Activated CD8-positive, alpha-beta T cell treated with anti-CD3 and anti-CD28 coated beads for 36 hours (primary cell): ENCODE measurements around the gene PDPR. TPM values are rescaled to one million over a fixed set of nuclear protein-coding genes. Genes with fewer than 3 reads are reported as not detected.
"Not testable (repeated sequence)": the region's sequence is repeated elsewhere in the genome, so short reads cannot be mapped to it uniquely, and the experiment has no call there.

ENCODE experiments used
- ATAC-seq: fragments of 200-7000 bp; cut with Tn5 transposase; one replicate; pipeline ENCODE4 v1.10.0; 2021; ENCODE audit warnings: mild to moderate bottlenecking, moderate library complexity
- CTCF ChIA-PET: fragments of 350-600 bp; sonication (Branson Sonifier 250); formaldehyde crosslinking; loops from one replicate; lab custom pipeline; 2021; ENCODE audit warnings: antibody characterized with exemption; lab: Charles Lee
- POLR2A ChIA-PET: fragments of 350-600 bp; sonication (Branson Sonifier 250); formaldehyde crosslinking; loops from one replicate; lab custom pipeline; 2021; ENCODE audit warnings: antibody characterized with exemption; lab: Charles Lee
- DNase-seq: peaks from one replicate; pipeline ENCODE4 v3.0.0-alpha.2; 2020
- H3K27ac Mint-ChIP-seq: one replicate; pipeline ENCODE4 v1.8.0; 2021; ENCODE audit warnings: mild to moderate bottlenecking, mixed read lengths
- H3K27me3 Mint-ChIP-seq: one replicate; pipeline ENCODE4 v1.8.0; 2021; ENCODE audit warnings: mixed read lengths
- H3K36me3 Mint-ChIP-seq: one replicate; pipeline ENCODE4 v1.8.0; 2021; ENCODE audit warnings: low read depth, mixed read lengths
- H3K4me1 Mint-ChIP-seq: one replicate; pipeline ENCODE4 v1.8.0; 2021; ENCODE audit warnings: low read depth, mixed read lengths
- H3K4me3 Mint-ChIP-seq: one replicate; pipeline ENCODE4 v1.8.0; 2021; ENCODE audit warnings: mild to moderate bottlenecking, moderate library complexity, mixed read lengths
- H3K9me3 Mint-ChIP-seq: one replicate; pipeline ENCODE4 v1.8.0; 2021; ENCODE audit warnings: mixed read lengths
- CTCF ChIP-seq: fragments of 200-600 bp; IDR thresholded peaks from one replicate; pipeline ENCODE4 v1.8.0; 2022; ENCODE audit warnings: antibody characterized with exemption, mild to moderate bottlenecking
- intact Hi-C: fragments of 100-400 bp; cut with micrococcal nuclease; formaldehyde crosslinking; loops from one replicate; pipeline ENCODE4 v1.10.0; 2022
- total RNA-seq, 2 experiments: library from RNA; stranded (reverse); gene quantifications; one replicate each; pipeline ENCODE4 v1.2.3, GENCODE V29; 2021

Gene PDPR
- total RNA-seq, 2 experiments from 2014 or later: 19.5 to 19.7 TPM

GRCh38 chr16:70151941-70152509 lies 37.9 kb downstream of the PDPR start:
- ChIA-PET CTCF (interaction anchor here (0.9 to 2.0 kb wide), 3 partner anchors 13 to 222 kb away, joined by 3 to 5 read pairs (median 4); no protein-coding TSS in a partner anchor), POLR2A (interaction anchor here (0.6 to 0.9 kb wide), 2 partner anchors 9 to 484 kb away, joined by 3 read pairs; no protein-coding TSS in a partner anchor)
- no peaks in the 10 kb centered on the region for H3K9me3 Mint-ChIP-seq
- no peaks in the 10 kb centered on the region for H3K4me1 Mint-ChIP-seq
- no peak overlapping the region for H3K27ac Mint-ChIP-seq
- H3K27me3 Mint-ChIP-seq: no peaks in the 10 kb centered on the region
- TF ChIP-seq CTCF: no peak
- H3K4me3 Mint-ChIP-seq: no peak overlapping the region
- peaks cover 40% of the 10 kb centered on the region for H3K36me3 Mint-ChIP-seq
- intact Hi-C loops: no loop called here
- ATAC-seq (no peak), DNase-seq (no peak)

GRCh38 chr16:70152578-70153302 lies 38.6 kb downstream of the PDPR start:
- no peaks in the 10 kb centered on the region for H3K4me1 Mint-ChIP-seq
- intact Hi-C loops: no loop called here
- H3K36me3 Mint-ChIP-seq: peaks cover 45% of the 10 kb centered on the region
- no peak for TF ChIP-seq CTCF
- DNase-seq: no peak
- no peak overlapping the region for H3K4me3 Mint-ChIP-seq
- H3K27ac Mint-ChIP-seq: no peak overlapping the region
- POLR2A ChIA-PET: interaction anchor here (0.9 kb wide), 1 partner anchor 9 kb away, joined by 3 read pairs; no protein-coding TSS in a partner anchor
- CTCF ChIA-PET: interaction anchor here (1.0 to 2.0 kb wide), 3 partner anchors 12 to 223 kb away, joined by 4 to 5 read pairs (median 4); no protein-coding TSS in a partner anchor
- ATAC-seq: no peak
- no peaks in the 10 kb centered on the region for H3K9me3 Mint-ChIP-seq
- H3K27me3 Mint-ChIP-seq: no peaks in the 10 kb centered on the region

GRCh38 chr16:70154736-70155135 lies 40.6 kb downstream of the PDPR start:
- intact Hi-C loops, H3K27ac Mint-ChIP-seq, H3K9me3 Mint-ChIP-seq, H3K4me3 Mint-ChIP-seq, DNase-seq, ATAC-seq, H3K4me1 Mint-ChIP-seq, H3K27me3 Mint-ChIP-seq, POLR2A ChIA-PET: not testable (repeated sequence)
- CTCF ChIA-PET: interaction anchor here (1.7 kb wide), 1 partner anchor 10 kb away, joined by 5 read pairs; no protein-coding TSS in a partner anchor
- peaks cover 40% of the 10 kb centered on the region for H3K36me3 Mint-ChIP-seq

GRCh38 chr16:70156207-70156978 lies 42.3 kb downstream of the PDPR start:
- Mint-ChIP-seq H3K9me3 (no peaks in the 10 kb centered on the region), H3K27me3 (no peaks in the 10 kb centered on the region), H3K4me3 (no peak overlapping the region), H3K36me3 (peaks cover 37% of the 10 kb centered on the region), H3K4me1 (no peaks in the 10 kb centered on the region), H3K27ac (no peak overlapping the region)
- POLR2A ChIA-PET: no interaction called here
- no peak for TF ChIP-seq CTCF
- DNase-seq (no peak), ATAC-seq (no peak)
- CTCF ChIA-PET: interaction anchor here (1.5 kb wide), 1 partner anchor 8 kb away, joined by 5 read pairs; no protein-coding TSS in a partner anchor
- intact Hi-C loops: no loop called here

GRCh38 chr16:70157105-70157476 lies 43.0 kb downstream of the PDPR start:
- Mint-ChIP-seq H3K27ac (no peak overlapping the region), H3K4me3 (no peak overlapping the region), H3K27me3 (no peaks in the 10 kb centered on the region), H3K9me3 (no peaks in the 10 kb centered on the region), H3K4me1 (no peaks in the 10 kb centered on the region), H3K36me3 (peaks cover 33% of the 10 kb centered on the region)
- no peak for ATAC-seq
- TF ChIP-seq CTCF: no peak
- ChIA-PET POLR2A (no interaction called here), CTCF (interaction anchor here (1.5 kb wide), 1 partner anchor 8 kb away, joined by 5 read pairs; no protein-coding TSS in a partner anchor)
- DNase-seq: no peak
- intact Hi-C loops: no loop called here
